Measurements from ENCODE around the gene MAGEB1. TPM values are rescaled to one million over a fixed set of nuclear protein-coding genes. Genes with fewer than 3 reads are reported as not detected.

The MAGEB1 gene
- total and polyA plus RNA-seq, 12 donors = not detected

DNA sequence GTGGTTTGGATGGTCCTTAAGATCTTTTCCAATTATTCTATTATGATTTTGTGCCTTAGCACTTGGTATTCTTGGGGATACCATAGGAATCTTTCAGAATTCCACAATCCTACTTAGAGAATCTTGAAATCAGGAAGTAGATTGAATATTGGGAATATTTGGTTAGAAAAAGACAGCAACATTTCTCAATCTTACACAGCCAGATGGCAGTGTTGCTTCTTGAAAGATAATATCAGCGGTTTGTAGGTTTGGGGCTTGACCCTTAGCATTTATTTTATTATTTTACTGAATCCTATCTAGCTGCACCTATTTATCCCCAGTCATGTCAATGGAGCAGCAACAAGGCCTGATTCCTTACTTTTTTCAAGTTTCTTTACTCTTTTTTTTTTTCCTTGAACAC is 28.6 kb downstream of the MAGEB1 start:
- Histone ChIP-seq H3K27ac (no peak overlapping the region), H3K36me3 (no peaks in the 10 kb centered on the region), H3K9me3 (no peaks in the 10 kb centered on the region), H3K4me1 (no peaks in the 10 kb centered on the region), H3K4me3 (no peak overlapping the region), H3K27me3 (peaks cover 0 to 31% (median 0%) of the 10 kb centered on the region in 7 donors)
- no peak for DNase-seq
- WGBS, 2 donors = 23 to 30% methylated on average over 1 of the region's 1 CpG
- intact Hi-C loops (cut with DNase I) = loop anchor here in 6 of 10 donors (5.0 to 10.0 kb wide), 3 partner anchors 219 to 229 kb away; no protein-coding TSS in a partner anchor
- ATAC-seq = no peak
- TF ChIP-seq, protein P1, sequence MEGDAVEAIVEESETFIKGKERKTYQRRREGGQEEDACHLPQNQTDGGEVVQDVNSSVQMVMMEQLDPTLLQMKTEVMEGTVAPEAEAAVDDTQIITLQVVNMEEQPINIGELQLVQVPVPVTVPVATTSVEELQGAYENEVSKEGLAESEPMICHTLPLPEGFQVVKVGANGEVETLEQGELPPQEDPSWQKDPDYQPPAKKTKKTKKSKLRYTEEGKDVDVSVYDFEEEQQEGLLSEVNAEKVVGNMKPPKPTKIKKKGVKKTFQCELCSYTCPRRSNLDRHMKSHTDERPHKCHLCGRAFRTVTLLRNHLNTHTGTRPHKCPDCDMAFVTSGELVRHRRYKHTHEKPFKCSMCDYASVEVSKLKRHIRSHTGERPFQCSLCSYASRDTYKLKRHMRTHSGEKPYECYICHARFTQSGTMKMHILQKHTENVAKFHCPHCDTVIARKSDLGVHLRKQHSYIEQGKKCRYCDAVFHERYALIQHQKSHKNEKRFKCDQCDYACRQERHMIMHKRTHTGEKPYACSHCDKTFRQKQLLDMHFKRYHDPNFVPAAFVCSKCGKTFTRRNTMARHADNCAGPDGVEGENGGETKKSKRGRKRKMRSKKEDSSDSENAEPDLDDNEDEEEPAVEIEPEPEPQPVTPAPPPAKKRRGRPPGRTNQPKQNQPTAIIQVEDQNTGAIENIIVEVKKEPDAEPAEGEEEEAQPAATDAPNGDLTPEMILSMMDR (IDR thresholded peaks at IDR 0.05) = peak in 4 of 9 donors; percentile 18 to 37 (median 26)

DNA sequence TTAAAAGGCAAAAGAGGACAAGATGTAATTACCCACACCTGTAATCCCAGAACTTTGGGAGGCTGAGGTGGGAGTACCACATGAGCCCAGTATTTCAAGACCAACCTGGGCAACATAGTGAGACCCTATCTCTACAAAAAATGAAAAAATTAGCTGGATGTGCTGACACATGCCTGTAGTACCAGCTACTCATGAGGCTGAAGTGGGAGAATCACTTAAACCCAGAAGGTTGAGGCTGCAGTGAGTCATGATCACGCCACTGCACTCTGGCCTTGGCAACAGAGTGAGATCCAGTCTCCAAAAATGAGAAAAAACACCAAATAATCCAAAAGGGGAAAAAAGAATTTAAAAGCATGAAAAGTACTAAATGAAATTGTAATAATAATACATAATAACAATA is 31.4 kb downstream of the MAGEB1 start:
- ATAC-seq (no peak), DNase-seq (no peak)
- no peaks in the 10 kb centered on the region for H3K4me1 ChIP-seq
- H3K36me3 ChIP-seq = no peaks in the 10 kb centered on the region
- WGBS, 2 donors = 44 to 88% methylated on average over 1 of the region's 1 CpG
- TF ChIP-seq, protein P1 (IDR thresholded peaks at IDR 0.05) = no peak
- intact Hi-C loops (cut with DNase I) = loop anchor here in 6 of 10 donors (5.0 to 10.0 kb wide), 3 partner anchors 216 to 226 kb away; no protein-coding TSS in a partner anchor
- peaks cover 0 to 15% (median 0%) of the 10 kb centered on the region in 7 donors for H3K27me3 ChIP-seq
- no peak overlapping the region for H3K27ac ChIP-seq
- no peak overlapping the region for H3K4me3 ChIP-seq
- no peaks in the 10 kb centered on the region for H3K9me3 ChIP-seq

DNA sequence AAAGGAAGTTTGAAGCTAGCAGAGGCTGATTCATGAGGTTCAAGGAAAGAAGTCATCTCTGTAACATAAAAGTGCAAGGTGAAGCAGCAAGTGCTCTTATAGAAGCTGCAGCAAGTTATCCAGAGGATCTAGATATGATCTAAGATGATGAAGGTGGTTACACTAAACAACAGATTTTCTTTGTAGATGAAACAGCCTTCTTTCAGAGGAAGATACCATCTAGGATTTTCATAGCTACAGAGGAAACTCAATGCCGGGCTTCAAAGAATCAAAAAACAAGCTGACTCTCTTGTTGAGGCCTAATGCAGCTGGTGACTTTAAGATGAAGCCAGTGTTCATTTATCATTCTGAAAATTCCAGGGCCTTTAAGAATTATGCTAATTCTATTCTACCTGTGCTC is 33.5 kb downstream of the MAGEB1 start:
- Histone ChIP-seq H3K4me3 (no peak overlapping the region), H3K27me3 (peaks cover 0 to 17% (median 0%) of the 10 kb centered on the region in 7 donors), H3K9me3 (no peaks in the 10 kb centered on the region), H3K4me1 (no peaks in the 10 kb centered on the region), H3K36me3 (no peaks in the 10 kb centered on the region), H3K27ac (no peak overlapping the region)
- TF ChIP-seq, protein P1 (IDR thresholded peaks at IDR 0.05) = no peak
- DNase-seq = no peak
- intact Hi-C loops (cut with DNase I) = loop anchor here in 1 of 10 donors (5.0 kb wide), 1 partner anchor 1083 kb away; no protein-coding TSS in a partner anchor
- 94 to 95% methylated on average over 1 of the region's 1 CpG for WGBS, 2 donors
- no peak for ATAC-seq

DNA sequence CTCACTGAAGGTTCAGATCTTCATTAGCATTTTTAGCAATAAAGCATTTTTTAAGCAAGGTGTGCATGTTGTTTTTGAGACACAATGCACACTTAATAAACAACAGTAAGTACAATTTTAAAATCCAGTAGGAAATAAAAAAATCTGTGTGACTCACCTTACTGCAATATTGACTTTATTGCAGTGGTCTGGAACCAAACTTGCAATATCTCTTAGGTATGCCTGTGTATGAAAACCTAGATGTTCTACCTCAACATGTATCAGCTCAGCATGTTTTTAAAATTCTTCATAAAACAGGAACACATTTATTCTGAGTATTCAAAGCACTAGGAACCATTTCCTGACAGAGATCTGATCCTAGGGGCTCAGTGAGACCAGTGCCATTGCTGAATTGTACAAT is 35.6 kb downstream of the MAGEB1 start:
- TF ChIP-seq, protein P1 (IDR thresholded peaks at IDR 0.05) = no peak
- H3K4me1 ChIP-seq = no peaks in the 10 kb centered on the region
- intact Hi-C loops (cut with DNase I) = loop anchor here in 1 of 10 donors (5.0 kb wide), 1 partner anchor 1085 kb away; no protein-coding TSS in a partner anchor

More for the DNA sequence above, 35.6 kb downstream of the MAGEB1 start:
- Histone ChIP-seq H3K36me3 (no peaks in the 10 kb centered on the region), H3K27me3 (peaks cover 0 to 17% (median 0%) of the 10 kb centered on the region in 7 donors), H3K4me3 (no peak overlapping the region), H3K9me3 (no peaks in the 10 kb centered on the region), H3K27ac (no peak overlapping the region)
- no peak for ATAC-seq
- no peak for DNase-seq

All from heart right ventricle (tissue), 16 donors.